ENCODE data around the gene RASGRF2. TPM values are rescaled to one million over a fixed set of nuclear protein-coding genes. Genes with fewer than 3 reads are reported as not detected.

The RASGRF2 gene
- total and polyA plus RNA-seq, 2 of the 13 experiments (the other 11 are each of a cell fraction or from before 2014, with no cell fraction given): 23.6 to 29.0 TPM

DNA sequence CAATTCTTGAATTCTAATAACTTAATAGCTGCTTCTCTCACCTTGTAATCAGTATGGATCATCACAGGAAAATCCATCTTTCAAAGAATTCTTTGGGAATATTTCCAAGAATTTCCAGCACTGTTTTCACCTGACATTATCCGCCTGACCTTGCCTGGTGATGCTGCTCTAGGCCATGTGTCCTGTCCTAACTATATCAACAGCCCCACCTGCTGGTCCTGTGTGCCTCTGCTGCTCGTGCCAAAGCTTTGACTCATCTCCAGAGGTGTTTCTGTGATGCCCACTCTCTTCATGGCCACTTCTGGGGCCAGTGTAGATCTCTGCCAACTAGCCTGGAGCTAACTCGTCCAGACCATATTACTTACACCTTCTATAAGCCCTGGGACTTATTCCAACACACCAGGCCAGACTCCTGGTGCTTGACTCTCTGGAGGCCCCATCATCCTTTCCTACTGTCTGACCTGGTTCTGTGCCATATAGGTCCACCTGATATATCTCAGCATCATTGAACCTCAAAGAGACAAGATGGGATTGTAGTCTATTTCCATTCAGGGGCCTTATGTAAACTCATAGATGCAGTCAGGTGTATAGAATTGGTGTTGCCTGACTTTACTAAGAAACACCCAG lies 205.4 kb downstream of the RASGRF2 start (continued):
- TF ChIP-seq ZNF512B (CRISPR knock-in tag; IDR thresholded peaks at IDR 0.05; ENCODE audit: borderline replicate concordance) (no peak), SMYD3 (CRISPR knock-in tag; IDR thresholded peaks at IDR 0.05) (no peak), SMC3 (IDR thresholded peaks at IDR 0.05; ENCODE audit: low read length) (peak; percentile 76), SRSF4 (IDR thresholded peaks at IDR 0.05; ENCODE audit: low read depth, low read length, poor library complexity, severe bottlenecking) (no peak), RFXAP (CRISPR knock-in tag; IDR thresholded peaks at IDR 0.05; ENCODE audit: borderline replicate concordance) (no peak), GATAD2A (CRISPR knock-in tag; IDR thresholded peaks at IDR 0.05) (no peak), BORCS8-MEF2B (CRISPR knock-in tag; IDR thresholded peaks at IDR 0.05) (no peak), RFXANK (CRISPR knock-in tag; IDR thresholded peaks at IDR 0.05) (no peak)
- TF ChIP-seq, protein P1, sequence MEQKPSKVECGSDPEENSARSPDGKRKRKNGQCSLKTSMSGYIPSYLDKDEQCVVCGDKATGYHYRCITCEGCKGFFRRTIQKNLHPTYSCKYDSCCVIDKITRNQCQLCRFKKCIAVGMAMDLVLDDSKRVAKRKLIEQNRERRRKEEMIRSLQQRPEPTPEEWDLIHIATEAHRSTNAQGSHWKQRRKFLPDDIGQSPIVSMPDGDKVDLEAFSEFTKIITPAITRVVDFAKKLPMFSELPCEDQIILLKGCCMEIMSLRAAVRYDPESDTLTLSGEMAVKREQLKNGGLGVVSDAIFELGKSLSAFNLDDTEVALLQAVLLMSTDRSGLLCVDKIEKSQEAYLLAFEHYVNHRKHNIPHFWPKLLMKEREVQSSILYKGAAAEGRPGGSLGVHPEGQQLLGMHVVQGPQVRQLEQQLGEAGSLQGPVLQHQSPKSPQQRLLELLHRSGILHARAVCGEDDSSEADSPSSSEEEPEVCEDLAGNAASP (CRISPR knock-in tag; IDR thresholded peaks at IDR 0.05; ENCODE audit: borderline replicate concordance): 0 out of 2 replicates have a peak, but pooled peaks have one; percentile 13
- TF ChIP-seq, protein P2, sequence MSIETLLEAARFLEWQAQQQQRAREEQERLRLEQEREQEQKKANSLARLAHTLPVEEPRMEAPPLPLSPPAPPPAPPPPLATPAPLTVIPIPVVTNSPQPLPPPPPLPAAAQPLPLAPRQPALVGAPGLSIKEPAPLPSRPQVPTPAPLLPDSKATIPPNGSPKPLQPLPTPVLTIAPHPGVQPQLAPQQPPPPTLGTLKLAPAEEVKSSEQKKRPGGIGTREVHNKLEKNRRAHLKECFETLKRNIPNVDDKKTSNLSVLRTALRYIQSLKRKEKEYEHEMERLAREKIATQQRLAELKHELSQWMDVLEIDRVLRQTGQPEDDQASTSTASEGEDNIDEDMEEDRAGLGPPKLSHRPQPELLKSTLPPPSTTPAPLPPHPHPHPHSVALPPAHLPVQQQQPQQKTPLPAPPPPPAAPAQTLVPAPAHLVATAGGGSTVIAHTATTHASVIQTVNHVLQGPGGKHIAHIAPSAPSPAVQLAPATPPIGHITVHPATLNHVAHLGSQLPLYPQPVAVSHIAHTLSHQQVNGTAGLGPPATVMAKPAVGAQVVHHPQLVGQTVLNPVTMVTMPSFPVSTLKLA (IDR thresholded peaks at IDR 0.05): peak; percentile 55
- TF ChIP-seq, protein P3, sequence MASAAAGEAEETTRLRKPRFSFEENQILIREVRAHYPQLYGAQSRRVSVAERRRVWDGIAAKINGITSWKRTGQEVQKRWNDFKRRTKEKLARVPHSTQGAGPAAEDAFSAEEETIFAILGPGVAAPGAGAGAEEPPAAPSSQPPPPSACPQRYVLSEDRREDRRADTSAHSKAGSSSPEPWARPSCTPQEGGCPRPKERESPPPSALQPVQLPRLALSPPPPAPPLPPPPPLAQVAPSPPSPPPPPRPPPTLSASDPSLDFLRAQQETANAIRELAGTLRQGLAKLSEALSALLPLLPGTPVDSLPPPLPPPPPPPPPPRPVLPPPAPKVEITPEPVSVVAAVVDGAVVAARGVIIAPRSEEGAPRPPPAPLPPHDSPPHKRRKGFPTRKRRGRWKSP (CRISPR knock-in tag; IDR thresholded peaks at IDR 0.05): no peak
- TF ChIP-seq, protein P4, sequence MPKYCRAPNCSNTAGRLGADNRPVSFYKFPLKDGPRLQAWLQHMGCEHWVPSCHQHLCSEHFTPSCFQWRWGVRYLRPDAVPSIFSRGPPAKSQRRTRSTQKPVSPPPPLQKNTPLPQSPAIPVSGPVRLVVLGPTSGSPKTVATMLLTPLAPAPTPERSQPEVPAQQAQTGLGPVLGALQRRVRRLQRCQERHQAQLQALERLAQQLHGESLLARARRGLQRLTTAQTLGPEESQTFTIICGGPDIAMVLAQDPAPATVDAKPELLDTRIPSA (CRISPR knock-in tag; IDR thresholded peaks at IDR 0.05; ENCODE audit: borderline replicate concordance): no peak

Measured in HepG2 (cell line).